GM18526 (cell line): Measurements from ENCODE around the gene SDC4.

Experiments
- POLR2A ChIP-seq: IDR thresholded peaks from 3 replicates; pipeline ENCODE4 v1.6.1; 2011; ENCODE audit not compliant: insufficient read length; ENCODE audit errors: extremely low read depth

Gene SDC4

GRCh38 chr20:45368221-45368980 is 20.2 kb upstream of the SDC4 start:
- no peak for TF ChIP-seq POLR2A

- no peak for TF ChIP-seq POLR2A
These were observed 18.9 kb upstream of the SDC4 start for GRCh38 chr20:45367126-45367525.

- TF ChIP-seq POLR2A = no peak
These were observed 18.4 kb upstream of the SDC4 start for GRCh38 chr20:45366631-45367030.

- TF ChIP-seq POLR2A = no peak
These were observed 18.0 kb upstream of the SDC4 start for GRCh38 chr20:45366192-45366591.

- no peak for TF ChIP-seq POLR2A
These were observed 17.3 kb upstream of the SDC4 start for GRCh38 chr20:45365444-45365970.

GRCh38 chr20:45363611-45364492 is 15.6 kb upstream of the SDC4 start:
- no peak for TF ChIP-seq POLR2A

GRCh38 chr20:45362804-45363610 is 14.8 kb upstream of the SDC4 start, which contains the start of gene SYS1:
Gene SYS1, plus strand, starts transcription at chr20:45363156. Its CDS starts 376 bp downstream, at chr20:45363532.
- TF ChIP-seq POLR2A = peak; percentile 89

- TF ChIP-seq POLR2A = no peak
These were observed 13.6 kb upstream of the SDC4 start for GRCh38 chr20:45361793-45362192.

GRCh38 chr20:45359406-45360148 is 11.4 kb upstream of the SDC4 start:
- TF ChIP-seq POLR2A = no peak

GRCh38 chr20:45359069-45359405 is 10.8 kb upstream of the SDC4 start:
- no peak for TF ChIP-seq POLR2A

- no peak for TF ChIP-seq POLR2A
These were observed 10.3 kb upstream of the SDC4 start for GRCh38 chr20:45358282-45359068.

GRCh38 chr20:45355209-45356084 is 7.2 kb upstream of the SDC4 start:
- TF ChIP-seq POLR2A = no peak
